ENCODE results near the gene MSANTD4. TPM values are rescaled to one million over a fixed set of nuclear protein-coding genes. Genes with fewer than 3 reads are reported as not detected.
A peak's percentile ranks its signal among the peaks of the same experiment; 100 is the strongest.

The MSANTD4 gene
- polyA plus RNA-seq, 1 of the 3 experiments (the other 2 are of a cell fraction) = 6.2 TPM

- no peak for DNase-seq
- H3K9ac ChIP-seq = no peak overlapping the region
- no peaks in the 10 kb centered on the region for H3K9me3 ChIP-seq
- 91% methylated on average over 2 of the region's 2 CpGs for WGBS (ENCODE audit: low lambda C conversion rate)
- no peak for TF ChIP-seq SIN3A (IDR thresholded peaks at IDR 0.05; ENCODE audit: borderline replicate concordance, low read depth, low read length)
- no peak for TF ChIP-seq CTCF (IDR thresholded peaks at IDR 0.05)
- no peak for TF ChIP-seq POLR2AphosphoS5 (IDR thresholded peaks at IDR 0.05; ENCODE audit: low read depth, low read length)
- no peak for TF ChIP-seq RFX5 (IDR thresholded peaks at IDR 0.05; ENCODE audit: low read length)
- no peak for TF ChIP-seq YY1 (IDR thresholded peaks at IDR 0.05; ENCODE audit: low read depth)
- TF ChIP-seq CHD2 (IDR thresholded peaks at IDR 0.05; ENCODE audit: low read length, partially characterized antibody) = no peak
- TF ChIP-seq MAX (IDR thresholded peaks at IDR 0.05; ENCODE audit: low read depth) = no peak
- TF ChIP-seq MXI1 (IDR thresholded peaks at IDR 0.05; ENCODE audit: low read depth, low read length) = no peak
- no peak for TF ChIP-seq REST (IDR thresholded peaks at IDR 0.05; ENCODE audit: low read depth, low read length)
- TF ChIP-seq TAF1 (IDR thresholded peaks at IDR 0.05; ENCODE audit: borderline replicate concordance, low read depth, low read length) = no peak
- no peak for TF ChIP-seq ELF1 (IDR thresholded peaks at IDR 0.05)
- no peak for TF ChIP-seq FOXJ3 (CRISPR knock-in tag; IDR thresholded peaks at IDR 0.05)
- no peak for TF ChIP-seq SMC3 (IDR thresholded peaks at IDR 0.05; ENCODE audit: low read depth, low read length)
- TF ChIP-seq USF1 (IDR thresholded peaks at IDR 0.05; ENCODE audit: borderline replicate concordance, low read depth) = no peak
- TF ChIP-seq EZH2phosphoT487 (IDR thresholded peaks at IDR 0.05; ENCODE audit: borderline replicate concordance, low read depth) = no peak
- CTCF ChIA-PET = interaction anchor here (0.6 kb wide), 1 partner anchor 63 kb away, joined by 3 read pairs; no protein-coding TSS in a partner anchor
- H3K79me2 ChIP-seq (ENCODE audit: insufficient read depth) = peaks cover 84% of the 10 kb centered on the region
- H3K27ac ChIP-seq (ENCODE audit: low read depth in 2 of 2, low read length in 1 of 2) = peak overlapping the region in 1 of 2 experiments; percentile 74; a peak in 1 of 4 replicates
- peaks cover 30 to 38% of the 10 kb centered on the region in 2 experiments for H3K36me3 ChIP-seq (replicated peaks in 1 of 2; ENCODE audit: control insufficient read depth in 1 of 2, insufficient read depth in 2 of 2, low read length in 1 of 2)
- no peak overlapping the region for H2AFZ ChIP-seq (ENCODE audit: low read depth)
- no peaks in the 10 kb centered on the region for H3K9me2 ChIP-seq
- H3F3A ChIP-seq (replicated peaks; ENCODE audit: insufficient read depth) = peaks cover 4% of the 10 kb centered on the region
- peaks cover 12% of the 10 kb centered on the region in 2 experiments; a peak in 3 of 4 replicates for H3K4me1 ChIP-seq (ENCODE audit: control insufficient read depth in 1 of 2, insufficient read depth in 2 of 2, low read depth in 1 of 2, low read length in 1 of 2)
- H3K4me3 ChIP-seq (ENCODE audit: low read depth in 2 of 2, low read length in 1 of 2) = no peak overlapping the region
- H4K20me1 ChIP-seq (ENCODE audit: insufficient read depth) = no peaks in the 10 kb centered on the region; the same call in 1 of the 2 replicates
- H3K4me2 ChIP-seq = no peak overlapping the region
- POLR2A ChIA-PET = no interaction called here
- H3K27me3 ChIP-seq (ENCODE audit: insufficient read depth) = no peaks in the 10 kb centered on the region
Observed at GRCh38 chr11:106014035-106014434, 8.0 kb downstream of the MSANTD4 start.

All from SK-N-SH (cell line).